ENCODE results near the gene COLGALT1.
A peak's percentile ranks its signal among the peaks of the same experiment; 100 is the strongest.
"Not testable (repeated sequence)": the region's sequence is repeated elsewhere in the genome, so short reads cannot be mapped to it uniquely, and the experiment has no call there.

The COLGALT1 gene

GRCh38 chr19:17552735-17553134, 2.7 kb upstream of the COLGALT1 start:
- peaks cover 15% of the 10 kb centered on the region for H3K4me1 ChIP-seq (ENCODE audit: control insufficient read depth, insufficient read depth, low read length)
- not testable (repeated sequence) for H3K27me3 ChIP-seq (ENCODE audit: control insufficient read depth, insufficient read depth, low read length); H3K4me3 ChIP-seq (ENCODE audit: low read length); H3K36me3 ChIP-seq (ENCODE audit: control insufficient read depth, insufficient read depth, low read length); H3K9ac ChIP-seq (ENCODE audit: low read length); H3K9me3 ChIP-seq (ENCODE audit: control insufficient read depth, low read length)

- no peaks in the 10 kb centered on the region for H3K9me3 ChIP-seq (ENCODE audit: control insufficient read depth, low read length)
- no peak overlapping the region for H3K4me3 ChIP-seq (ENCODE audit: low read length)
- no peaks in the 10 kb centered on the region for H3K36me3 ChIP-seq (ENCODE audit: control insufficient read depth, insufficient read depth, low read length)
- no peak overlapping the region for H3K9ac ChIP-seq (ENCODE audit: low read length)
- H3K4me1 ChIP-seq (ENCODE audit: control insufficient read depth, insufficient read depth, low read length), result peaks cover 15% of the 10 kb centered on the region
- H3K27me3 ChIP-seq (ENCODE audit: control insufficient read depth, insufficient read depth, low read length), result no peaks in the 10 kb centered on the region
Observed at GRCh38 chr19:17553256-17553655, 2.2 kb upstream of the COLGALT1 start.

GRCh38 chr19:17554968-17555479, 425 bp upstream of the COLGALT1 start:
- Histone ChIP-seq H3K9me3 (ENCODE audit: control insufficient read depth, low read length) (no peaks in the 10 kb centered on the region), H3K4me1 (ENCODE audit: control insufficient read depth, insufficient read depth, low read length) (peaks cover 15% of the 10 kb centered on the region), H3K4me3 (ENCODE audit: low read length) (peak overlapping the region; percentile 37), H3K27me3 (ENCODE audit: control insufficient read depth, insufficient read depth, low read length) (no peaks in the 10 kb centered on the region), H3K36me3 (ENCODE audit: control insufficient read depth, insufficient read depth, low read length) (peaks cover 7% of the 10 kb centered on the region), H3K9ac (ENCODE audit: low read length) (peak overlapping the region; percentile 47)

GRCh38 chr19:17555929-17556813, 722 bp downstream of the COLGALT1 start:
- no peaks in the 10 kb centered on the region for H3K27me3 ChIP-seq (ENCODE audit: control insufficient read depth, insufficient read depth, low read length)
- H3K4me1 ChIP-seq (ENCODE audit: control insufficient read depth, insufficient read depth, low read length), result peaks cover 15% of the 10 kb centered on the region
- peak overlapping the region; percentile 58 for H3K4me3 ChIP-seq (ENCODE audit: low read length)
- H3K9me3 ChIP-seq (ENCODE audit: control insufficient read depth, low read length), result no peaks in the 10 kb centered on the region
- H3K9ac ChIP-seq (ENCODE audit: low read length), result peak overlapping the region; percentile 78
- H3K36me3 ChIP-seq (ENCODE audit: control insufficient read depth, insufficient read depth, low read length), result peaks cover 12% of the 10 kb centered on the region

- H3K9me3 ChIP-seq (ENCODE audit: control insufficient read depth, low read length), result no peaks in the 10 kb centered on the region
- no peak overlapping the region for H3K4me3 ChIP-seq (ENCODE audit: low read length)
- no peaks in the 10 kb centered on the region for H3K27me3 ChIP-seq (ENCODE audit: control insufficient read depth, insufficient read depth, low read length)
- peaks cover 12% of the 10 kb centered on the region for H3K36me3 ChIP-seq (ENCODE audit: control insufficient read depth, insufficient read depth, low read length)
- H3K9ac ChIP-seq (ENCODE audit: low read length), result no peak overlapping the region
- peaks cover 15% of the 10 kb centered on the region for H3K4me1 ChIP-seq (ENCODE audit: control insufficient read depth, insufficient read depth, low read length)
Observed at GRCh38 chr19:17556995-17557394, 1.5 kb downstream of the COLGALT1 start.

- H3K27me3 ChIP-seq (ENCODE audit: control insufficient read depth, insufficient read depth, low read length), result no peaks in the 10 kb centered on the region
- no peak overlapping the region for H3K4me3 ChIP-seq (ENCODE audit: low read length)
- H3K9me3 ChIP-seq (ENCODE audit: control insufficient read depth, low read length), result no peaks in the 10 kb centered on the region
- peaks cover 12% of the 10 kb centered on the region for H3K36me3 ChIP-seq (ENCODE audit: control insufficient read depth, insufficient read depth, low read length)
- H3K9ac ChIP-seq (ENCODE audit: low read length), result no peak overlapping the region
- H3K4me1 ChIP-seq (ENCODE audit: control insufficient read depth, insufficient read depth, low read length), result peaks cover 15% of the 10 kb centered on the region
Observed at GRCh38 chr19:17557466-17557865, 2.0 kb downstream of the COLGALT1 start.

GRCh38 chr19:17560205-17560595, 4.8 kb downstream of the COLGALT1 start:
- no peaks in the 10 kb centered on the region for H3K27me3 ChIP-seq (ENCODE audit: control insufficient read depth, insufficient read depth, low read length)
- no peak overlapping the region for H3K4me3 ChIP-seq (ENCODE audit: low read length)
- peaks cover 11% of the 10 kb centered on the region for H3K4me1 ChIP-seq (ENCODE audit: control insufficient read depth, insufficient read depth, low read length)
- H3K9me3 ChIP-seq (ENCODE audit: control insufficient read depth, low read length), result no peaks in the 10 kb centered on the region
- no peak overlapping the region for H3K9ac ChIP-seq (ENCODE audit: low read length)
- peaks cover 12% of the 10 kb centered on the region for H3K36me3 ChIP-seq (ENCODE audit: control insufficient read depth, insufficient read depth, low read length)

GRCh38 chr19:17562097-17562496, 6.6 kb downstream of the COLGALT1 start:
- Histone ChIP-seq H3K4me1 (ENCODE audit: control insufficient read depth, insufficient read depth, low read length) (no peaks in the 10 kb centered on the region), H3K9ac (ENCODE audit: low read length) (no peak overlapping the region), H3K27me3 (ENCODE audit: control insufficient read depth, insufficient read depth, low read length) (no peaks in the 10 kb centered on the region), H3K36me3 (ENCODE audit: control insufficient read depth, insufficient read depth, low read length) (peaks cover 12% of the 10 kb centered on the region), H3K4me3 (ENCODE audit: low read length) (no peak overlapping the region), H3K9me3 (ENCODE audit: control insufficient read depth, low read length) (no peaks in the 10 kb centered on the region)

GRCh38 chr19:17562561-17562960, 7.1 kb downstream of the COLGALT1 start:
- Histone ChIP-seq H3K4me1 (ENCODE audit: control insufficient read depth, insufficient read depth, low read length) (no peaks in the 10 kb centered on the region), H3K9me3 (ENCODE audit: control insufficient read depth, low read length) (no peaks in the 10 kb centered on the region), H3K4me3 (ENCODE audit: low read length) (no peak overlapping the region), H3K36me3 (ENCODE audit: control insufficient read depth, insufficient read depth, low read length) (peaks cover 12% of the 10 kb centered on the region), H3K27me3 (ENCODE audit: control insufficient read depth, insufficient read depth, low read length) (no peaks in the 10 kb centered on the region), H3K9ac (ENCODE audit: low read length) (no peak overlapping the region)

GRCh38 chr19:17564781-17565180, 9.3 kb downstream of the COLGALT1 start:
- H3K4me3 ChIP-seq (ENCODE audit: low read length), result no peak overlapping the region
- H3K9ac ChIP-seq (ENCODE audit: low read length), result no peak overlapping the region
- peaks cover 13% of the 10 kb centered on the region for H3K36me3 ChIP-seq (ENCODE audit: control insufficient read depth, insufficient read depth, low read length)
- no peaks in the 10 kb centered on the region for H3K9me3 ChIP-seq (ENCODE audit: control insufficient read depth, low read length)
- H3K27me3 ChIP-seq (ENCODE audit: control insufficient read depth, insufficient read depth, low read length), result no peaks in the 10 kb centered on the region
- no peaks in the 10 kb centered on the region for H3K4me1 ChIP-seq (ENCODE audit: control insufficient read depth, insufficient read depth, low read length)

- Histone ChIP-seq H3K9ac (ENCODE audit: low read length) (no peak overlapping the region), H3K27me3 (ENCODE audit: control insufficient read depth, insufficient read depth, low read length) (no peaks in the 10 kb centered on the region), H3K36me3 (ENCODE audit: control insufficient read depth, insufficient read depth, low read length) (peaks cover 6% of the 10 kb centered on the region)
Observed at GRCh38 chr19:17565611-17566010, 10.2 kb downstream of the COLGALT1 start.

GRCh38 chr19:17567940-17568339, 12.5 kb downstream of the COLGALT1 start:
- no peaks in the 10 kb centered on the region for H3K4me1 ChIP-seq (ENCODE audit: control insufficient read depth, insufficient read depth, low read length)
- H3K36me3 ChIP-seq (ENCODE audit: control insufficient read depth, insufficient read depth, low read length), result peaks cover 6% of the 10 kb centered on the region
- H3K9me3 ChIP-seq (ENCODE audit: control insufficient read depth, low read length), result no peaks in the 10 kb centered on the region

More at GRCh38 chr19:17565611-17566010, 10.2 kb downstream of the COLGALT1 start:
- H3K4me3 ChIP-seq (ENCODE audit: low read length), result no peak overlapping the region
- H3K9me3 ChIP-seq (ENCODE audit: control insufficient read depth, low read length), result no peaks in the 10 kb centered on the region
- no peaks in the 10 kb centered on the region for H3K4me1 ChIP-seq (ENCODE audit: control insufficient read depth, insufficient read depth, low read length)

More at GRCh38 chr19:17567940-17568339, 12.5 kb downstream of the COLGALT1 start:
- no peak overlapping the region for H3K4me3 ChIP-seq (ENCODE audit: low read length)
- H3K9ac ChIP-seq (ENCODE audit: low read length), result no peak overlapping the region
- no peaks in the 10 kb centered on the region for H3K27me3 ChIP-seq (ENCODE audit: control insufficient read depth, insufficient read depth, low read length)

All from mucosa of stomach (tissue), 1 donor.